GM15510 (cell line): ENCODE data around the gene RNF151.
A peak's percentile ranks its signal among the peaks of the same experiment; 100 is the strongest.

Experiments used
- POLR2A ChIP-seq: IDR thresholded peaks from 3 replicates; pipeline ENCODE4 v1.6.1; 2011; ENCODE audit warnings: borderline replicate concordance; ENCODE audit not compliant: insufficient read length; ENCODE audit errors: extremely low read depth

Gene RNF151

GRCh38 chr16:2003231-2003826 is 36.7 kb downstream of the RNF151 start:
- no peak for TF ChIP-seq POLR2A

GRCh38 chr16:2003827-2004641 is 37.4 kb downstream of the RNF151 start:
- TF ChIP-seq POLR2A: no peak

GRCh38 chr16:2004795-2005517 is 38.3 kb downstream of the RNF151 start:
- TF ChIP-seq POLR2A: no peak

GRCh38 chr16:2005646-2006045 is 39.0 kb downstream of the RNF151 start:
- no peak for TF ChIP-seq POLR2A

GRCh38 chr16:2006317-2006716 is 39.7 kb downstream of the RNF151 start:
- TF ChIP-seq POLR2A: no peak

- no peak for TF ChIP-seq POLR2A
Measured at GRCh38 chr16:2007081-2007836, 40.6 kb downstream of the RNF151 start.

- TF ChIP-seq POLR2A: no peak
Measured at GRCh38 chr16:2008009-2008526, 41.4 kb downstream of the RNF151 start.

GRCh38 chr16:2008631-2009163 is 42.0 kb downstream of the RNF151 start:
- no peak for TF ChIP-seq POLR2A

GRCh38 chr16:2009164-2009711 is 42.6 kb downstream of the RNF151 start:
- TF ChIP-seq POLR2A: no peak

GRCh38 chr16:2009791-2010510 is 43.3 kb downstream of the RNF151 start, which contains the start of gene ZNF598:
TSS of gene ZNF598 (minus strand) at chr16:2009821.
- TF ChIP-seq POLR2A: peak; percentile 93

- no peak for TF ChIP-seq POLR2A
Measured at GRCh38 chr16:2013527-2013926, 46.9 kb downstream of the RNF151 start.

GRCh38 chr16:2015117-2015946 is 48.7 kb downstream of the RNF151 start:
- TF ChIP-seq POLR2A: no peak

GRCh38 chr16:2015947-2016208 is 49.2 kb downstream of the RNF151 start:
- TF ChIP-seq POLR2A: no peak
